ENCODE measurements around the gene LIMK2.
"Not testable (repeated sequence)": the region's sequence is repeated elsewhere in the genome, so short reads cannot be mapped to it uniquely, and the experiment has no call there.

The LIMK2 gene

GRCh38 chr22:31185056-31185455 is 27.0 kb upstream of the LIMK2 start:
- Histone ChIP-seq H3K9ac (ENCODE audit: low read depth in 1 of 2, low read length in 2 of 2) (no peak overlapping the region), H3K4me1 (ENCODE audit: control insufficient read depth in 2 of 2, insufficient read depth in 2 of 2, low read length in 2 of 2) (no peaks in the 10 kb centered on the region), H3K4me3 (ENCODE audit: low read length in 2 of 2) (no peak overlapping the region), H3K27ac (ENCODE audit: low read depth in 2 of 2, low read length in 2 of 2) (no peak overlapping the region), H3K9me3 (ENCODE audit: control insufficient read depth in 2 of 2, low read length in 2 of 2) (no peaks in the 10 kb centered on the region), H3K36me3 (ENCODE audit: control insufficient read depth in 2 of 2, insufficient read depth in 2 of 2, low read length in 2 of 2) (peaks cover 9 to 23% of the 10 kb centered on the region in 2 donors), H3K27me3 (ENCODE audit: control insufficient read depth in 2 of 2, insufficient read depth in 2 of 2, low read length in 2 of 2) (no peaks in the 10 kb centered on the region)

- Histone ChIP-seq H3K36me3 (ENCODE audit: control insufficient read depth in 2 of 2, insufficient read depth in 2 of 2, low read length in 2 of 2) (peaks cover 9 to 36% of the 10 kb centered on the region in 2 donors), H3K4me3 (ENCODE audit: low read length in 2 of 2) (no peak overlapping the region), H3K9me3 (ENCODE audit: control insufficient read depth in 2 of 2, low read length in 2 of 2) (no peaks in the 10 kb centered on the region), H3K27me3 (ENCODE audit: control insufficient read depth in 2 of 2, insufficient read depth in 2 of 2, low read length in 2 of 2) (no peaks in the 10 kb centered on the region), H3K9ac (ENCODE audit: low read depth in 1 of 2, low read length in 2 of 2) (no peak overlapping the region), H3K27ac (ENCODE audit: low read depth in 2 of 2, low read length in 2 of 2) (no peak overlapping the region), H3K4me1 (ENCODE audit: control insufficient read depth in 2 of 2, insufficient read depth in 2 of 2, low read length in 2 of 2) (no peaks in the 10 kb centered on the region)
These were observed 24.5 kb upstream of the LIMK2 start for GRCh38 chr22:31187627-31188026.

- no peak overlapping the region for H3K4me3 ChIP-seq (ENCODE audit: low read length in 2 of 2)
- H3K9ac ChIP-seq (ENCODE audit: low read depth in 1 of 2, low read length in 2 of 2) = no peak overlapping the region
- H3K36me3 ChIP-seq (ENCODE audit: control insufficient read depth in 2 of 2, insufficient read depth in 2 of 2, low read length in 2 of 2) = peaks cover 13 to 47% of the 10 kb centered on the region in 2 donors
- no peaks in the 10 kb centered on the region for H3K27me3 ChIP-seq (ENCODE audit: control insufficient read depth in 2 of 2, insufficient read depth in 2 of 2, low read length in 2 of 2)
- H3K9me3 ChIP-seq (ENCODE audit: control insufficient read depth in 2 of 2, low read length in 2 of 2) = no peaks in the 10 kb centered on the region
- no peak overlapping the region for H3K27ac ChIP-seq (ENCODE audit: low read depth in 2 of 2, low read length in 2 of 2)
- H3K4me1 ChIP-seq (ENCODE audit: control insufficient read depth in 2 of 2, insufficient read depth in 2 of 2, low read length in 2 of 2) = peaks cover 0 to 2% of the 10 kb centered on the region in 2 donors
These were observed 19.6 kb upstream of the LIMK2 start for GRCh38 chr22:31192513-31192912.

- Histone ChIP-seq H3K4me3 (ENCODE audit: low read length in 2 of 2) (no peak overlapping the region), H3K4me1 (ENCODE audit: control insufficient read depth in 2 of 2, insufficient read depth in 2 of 2, low read length in 2 of 2) (peaks cover 0 to 2% of the 10 kb centered on the region in 2 donors), H3K27me3 (ENCODE audit: control insufficient read depth in 2 of 2, insufficient read depth in 2 of 2, low read length in 2 of 2) (no peaks in the 10 kb centered on the region), H3K27ac (ENCODE audit: low read depth in 2 of 2, low read length in 2 of 2) (no peak overlapping the region), H3K36me3 (ENCODE audit: control insufficient read depth in 2 of 2, insufficient read depth in 2 of 2, low read length in 2 of 2) (peaks cover 13 to 42% of the 10 kb centered on the region in 2 donors), H3K9ac (ENCODE audit: low read depth in 1 of 2, low read length in 2 of 2) (no peak overlapping the region), H3K9me3 (ENCODE audit: control insufficient read depth in 2 of 2, low read length in 2 of 2) (no peaks in the 10 kb centered on the region)
These were observed 19.0 kb upstream of the LIMK2 start for GRCh38 chr22:31193092-31193491.

- not testable (repeated sequence) for H3K9ac ChIP-seq (ENCODE audit: low read depth in 1 of 2, low read length in 2 of 2); H3K4me1 ChIP-seq (ENCODE audit: control insufficient read depth in 2 of 2, insufficient read depth in 2 of 2, low read length in 2 of 2); H3K9me3 ChIP-seq (ENCODE audit: control insufficient read depth in 2 of 2, low read length in 2 of 2); H3K4me3 ChIP-seq (ENCODE audit: low read length in 2 of 2); H3K27me3 ChIP-seq (ENCODE audit: control insufficient read depth in 2 of 2, insufficient read depth in 2 of 2, low read length in 2 of 2); H3K27ac ChIP-seq (ENCODE audit: low read depth in 2 of 2, low read length in 2 of 2)
- H3K36me3 ChIP-seq (ENCODE audit: control insufficient read depth in 2 of 2, insufficient read depth in 2 of 2, low read length in 2 of 2) = peaks cover 20 to 43% of the 10 kb centered on the region in 2 donors
These were observed 17.4 kb upstream of the LIMK2 start for GRCh38 chr22:31194681-31195080.

- Histone ChIP-seq H3K27ac (ENCODE audit: low read depth in 2 of 2, low read length in 2 of 2) (no peak overlapping the region), H3K4me3 (ENCODE audit: low read length in 2 of 2) (no peak overlapping the region), H3K9ac (ENCODE audit: low read depth in 1 of 2, low read length in 2 of 2) (no peak overlapping the region), H3K27me3 (ENCODE audit: control insufficient read depth in 2 of 2, insufficient read depth in 2 of 2, low read length in 2 of 2) (no peaks in the 10 kb centered on the region), H3K36me3 (ENCODE audit: control insufficient read depth in 2 of 2, insufficient read depth in 2 of 2, low read length in 2 of 2) (peaks cover 41 to 52% of the 10 kb centered on the region in 2 donors), H3K4me1 (ENCODE audit: control insufficient read depth in 2 of 2, insufficient read depth in 2 of 2, low read length in 2 of 2) (peaks cover 0 to 2% of the 10 kb centered on the region in 2 donors), H3K9me3 (ENCODE audit: control insufficient read depth in 2 of 2, low read length in 2 of 2) (no peaks in the 10 kb centered on the region)
These were observed 12.9 kb upstream of the LIMK2 start for GRCh38 chr22:31199187-31199586.

GRCh38 chr22:31204352-31204984 is 7.6 kb upstream of the LIMK2 start:
- not testable (repeated sequence) for H3K27me3 ChIP-seq (ENCODE audit: control insufficient read depth in 2 of 2, insufficient read depth in 2 of 2, low read length in 2 of 2); H3K9me3 ChIP-seq (ENCODE audit: control insufficient read depth in 2 of 2, low read length in 2 of 2); H3K9ac ChIP-seq (ENCODE audit: low read depth in 1 of 2, low read length in 2 of 2); H3K4me3 ChIP-seq (ENCODE audit: low read length in 2 of 2); H3K27ac ChIP-seq (ENCODE audit: low read depth in 2 of 2, low read length in 2 of 2); H3K4me1 ChIP-seq (ENCODE audit: control insufficient read depth in 2 of 2, insufficient read depth in 2 of 2, low read length in 2 of 2)
- H3K36me3 ChIP-seq (ENCODE audit: control insufficient read depth in 2 of 2, insufficient read depth in 2 of 2, low read length in 2 of 2) = peaks cover 23 to 34% of the 10 kb centered on the region in 2 donors

- H3K4me3 ChIP-seq (ENCODE audit: low read length in 2 of 2); H3K27ac ChIP-seq (ENCODE audit: low read depth in 2 of 2, low read length in 2 of 2); H3K4me1 ChIP-seq (ENCODE audit: control insufficient read depth in 2 of 2, insufficient read depth in 2 of 2, low read length in 2 of 2); H3K9ac ChIP-seq (ENCODE audit: low read depth in 1 of 2, low read length in 2 of 2); H3K27me3 ChIP-seq (ENCODE audit: control insufficient read depth in 2 of 2, insufficient read depth in 2 of 2, low read length in 2 of 2); H3K9me3 ChIP-seq (ENCODE audit: control insufficient read depth in 2 of 2, low read length in 2 of 2): not testable (repeated sequence)
- peaks cover 20 to 30% of the 10 kb centered on the region in 2 donors for H3K36me3 ChIP-seq (ENCODE audit: control insufficient read depth in 2 of 2, insufficient read depth in 2 of 2, low read length in 2 of 2)
These were observed 7.0 kb upstream of the LIMK2 start for GRCh38 chr22:31205059-31205458.

- H3K27ac ChIP-seq (ENCODE audit: low read depth in 2 of 2, low read length in 2 of 2); H3K27me3 ChIP-seq (ENCODE audit: control insufficient read depth in 2 of 2, insufficient read depth in 2 of 2, low read length in 2 of 2); H3K9ac ChIP-seq (ENCODE audit: low read depth in 1 of 2, low read length in 2 of 2); H3K4me3 ChIP-seq (ENCODE audit: low read length in 2 of 2); H3K9me3 ChIP-seq (ENCODE audit: control insufficient read depth in 2 of 2, low read length in 2 of 2): not testable (repeated sequence)
- Histone ChIP-seq H3K4me1 (ENCODE audit: control insufficient read depth in 2 of 2, insufficient read depth in 2 of 2, low read length in 2 of 2) (peaks cover 14 to 22% of the 10 kb centered on the region in 2 donors), H3K36me3 (ENCODE audit: control insufficient read depth in 2 of 2, insufficient read depth in 2 of 2, low read length in 2 of 2) (peaks cover 12 to 18% of the 10 kb centered on the region in 2 donors)
These were observed 5.6 kb upstream of the LIMK2 start for GRCh38 chr22:31206460-31206859.

GRCh38 chr22:31206896-31207687 is 5.0 kb upstream of the LIMK2 start:
- no peaks in the 10 kb centered on the region for H3K9me3 ChIP-seq (ENCODE audit: control insufficient read depth in 2 of 2, low read length in 2 of 2)
- no peak overlapping the region for H3K4me3 ChIP-seq (ENCODE audit: low read length in 2 of 2)
- peaks cover 18 to 26% of the 10 kb centered on the region in 2 donors for H3K4me1 ChIP-seq (ENCODE audit: control insufficient read depth in 2 of 2, insufficient read depth in 2 of 2, low read length in 2 of 2)
- H3K27ac ChIP-seq (ENCODE audit: low read depth in 2 of 2, low read length in 2 of 2) = peak overlapping the region in 1 of 2 donors; percentile 55
- H3K9ac ChIP-seq (ENCODE audit: low read depth in 1 of 2, low read length in 2 of 2) = no peak overlapping the region
- peaks cover 6 to 12% of the 10 kb centered on the region in 2 donors for H3K36me3 ChIP-seq (ENCODE audit: control insufficient read depth in 2 of 2, insufficient read depth in 2 of 2, low read length in 2 of 2)
- no peaks in the 10 kb centered on the region for H3K27me3 ChIP-seq (ENCODE audit: control insufficient read depth in 2 of 2, insufficient read depth in 2 of 2, low read length in 2 of 2)

Measured in mucosa of rectum (tissue), 2 donors.